GM12873 (cell line): ENCODE measurements around the gene MINAR1.

Experiments
- CTCF ChIP-seq: IDR thresholded peaks from 2 replicates; pipeline ENCODE4 v1.5.1; 2012; ENCODE audit warnings: low read depth, mild to moderate bottlenecking, moderate library complexity, low read length, control low read depth; ENCODE audit not compliant: insufficient read depth; ENCODE audit errors: missing control alignments

MINAR1 gene

GRCh38 chr15:79402136-79402535 lies 30.0 kb upstream of the MINAR1 start:
- TF ChIP-seq CTCF = no peak

GRCh38 chr15:79403501-79403900 lies 28.6 kb upstream of the MINAR1 start:
- TF ChIP-seq CTCF = no peak

- no peak for TF ChIP-seq CTCF
Measured at GRCh38 chr15:79406210-79406609, 25.9 kb upstream of the MINAR1 start.

- TF ChIP-seq CTCF = no peak
Measured at GRCh38 chr15:79408041-79408440, 24.1 kb upstream of the MINAR1 start.

- no peak for TF ChIP-seq CTCF
Measured at GRCh38 chr15:79410237-79410636, 21.9 kb upstream of the MINAR1 start.

GRCh38 chr15:79412010-79412409 lies 20.1 kb upstream of the MINAR1 start:
- no peak for TF ChIP-seq CTCF

- TF ChIP-seq CTCF = no peak
Measured at GRCh38 chr15:79412429-79412828, 19.7 kb upstream of the MINAR1 start.
